DMS153 treated with DMSO at 0.1 percent for 48 hours (cell line): ENCODE measurements around the gene GNG4.
"Not testable (repeated sequence)": the region's sequence is repeated elsewhere in the genome, so short reads cannot be mapped to it uniquely, and the experiment has no call there.

Experiments
- DNase-seq: peaks from one replicate; lab custom pipeline; 2025; ENCODE audit not compliant: unreplicated experiment; lab: John Stamatoyannopoulos, UW

Gene GNG4

GRCh38 chr1:235628316-235629005 is 21.1 kb downstream of the GNG4 start:
- no peak for DNase-seq

- DNase-seq: no peak
Observed at GRCh38 chr1:235625831-235626230, 23.8 kb downstream of the GNG4 start.

- no peak for DNase-seq
Observed at GRCh38 chr1:235625340-235625739, 24.2 kb downstream of the GNG4 start.

- DNase-seq: no peak
Observed at GRCh38 chr1:235624721-235625333, 24.8 kb downstream of the GNG4 start.

- DNase-seq: no peak
Observed at GRCh38 chr1:235622936-235623779, 26.4 kb downstream of the GNG4 start.

- DNase-seq: not testable (repeated sequence)
Observed at GRCh38 chr1:235619149-235619548, 30.4 kb downstream of the GNG4 start.

GRCh38 chr1:235617808-235618207 is 31.8 kb downstream of the GNG4 start:
- no peak for DNase-seq

- DNase-seq: no peak
Observed at GRCh38 chr1:235617140-235617539, 32.4 kb downstream of the GNG4 start.

GRCh38 chr1:235614442-235614954 is 35.1 kb downstream of the GNG4 start:
- DNase-seq: no peak

- DNase-seq: no peak
Observed at GRCh38 chr1:235613602-235614001, 36.0 kb downstream of the GNG4 start.

- DNase-seq: no peak
Observed at GRCh38 chr1:235612761-235613160, 36.8 kb downstream of the GNG4 start.

- no peak for DNase-seq
Observed at GRCh38 chr1:235610157-235610556, 39.4 kb downstream of the GNG4 start.

GRCh38 chr1:235608278-235608677 is 41.3 kb downstream of the GNG4 start:
- no peak for DNase-seq

- DNase-seq: no peak
Observed at GRCh38 chr1:235607284-235607683, 42.3 kb downstream of the GNG4 start.

- DNase-seq: no peak
Observed at GRCh38 chr1:235601104-235601503, 48.5 kb downstream of the GNG4 start.

GRCh38 chr1:235599536-235599935 is 50.0 kb downstream of the GNG4 start:
- no peak for DNase-seq

- no peak for DNase-seq
Observed at GRCh38 chr1:235597867-235598553, 51.6 kb downstream of the GNG4 start.

- DNase-seq: no peak
Observed at GRCh38 chr1:235595079-235595478, 54.5 kb downstream of the GNG4 start.

- not testable (repeated sequence) for DNase-seq
Observed at GRCh38 chr1:235594281-235594895, 55.2 kb downstream of the GNG4 start.

- no peak for DNase-seq
Observed at GRCh38 chr1:235588916-235589515, 60.6 kb downstream of the GNG4 start.
